Renal cortex interstitium (tissue), 11 donors: Measurements from ENCODE around the gene ANAPC10. TPM values are rescaled to one million over a fixed set of nuclear protein-coding genes. Genes with fewer than 3 reads are reported as not detected.

Experiments used
- DNase-seq, 11 donors: peaks; one replicate each; pipeline ENCODE4 v3.0.0-alpha.2; 2013; ENCODE audit warnings: low read depth in 9 of 11, low spot score in 4 of 11; ENCODE audit errors: extremely low read depth in 1 of 11
- polyA plus RNA-seq, 3 donors: library from polyadenylated mRNA; unstranded; fragments of 120-200 nt; gene quantifications; one replicate each; pipeline ENCODE4 v1.2.1, GENCODE V29; 2013; ENCODE audit not compliant: insufficient read length in 3 of 3

ANAPC10 gene
- polyA plus RNA-seq, 3 donors: 23.1 to 34.4 (median 26.8) TPM

GRCh38 chr4:144962300-144962699 lies 135.7 kb downstream of the ANAPC10 start:
- DNase-seq: no peak

GRCh38 chr4:144955104-144955503 lies 142.9 kb downstream of the ANAPC10 start:
- DNase-seq: no peak

GRCh38 chr4:144954230-144954629 lies 143.8 kb downstream of the ANAPC10 start:
- no peak for DNase-seq

- DNase-seq: no peak
These were observed 149.6 kb downstream of the ANAPC10 start for GRCh38 chr4:144948421-144948820.

- DNase-seq: no peak
These were observed 150.0 kb downstream of the ANAPC10 start for GRCh38 chr4:144948009-144948408.

Other genes with a start within 250 kb of the ANAPC10 start
- gene ABCE1, start 115 bp upstream of the ANAPC10 start, polyA plus RNA-seq: 10 to 100 TPM; 69.2 to 86.0 (median 73.0) TPM
- 10 to 100 TPM; 34.4 to 45.8 (median 42.0) TPM for gene OTUD4, start 82.4 kb upstream of the ANAPC10 start, polyA plus RNA-seq